Kidney (tissue), 14 donors: ENCODE data around the gene C17orf107. TPM values are rescaled to one million over a fixed set of nuclear protein-coding genes. Genes with fewer than 3 reads are reported as not detected.

Experiments
- DNase-seq, 5 donors: peaks; one replicate each; pipeline ENCODE4 v3.0.0-alpha.2; 2013 to 2020
- FAIRE-seq: peaks from 2 replicates; lab custom pipeline; 2012; peaks lifted over from hg19 to GRCh38; lab: Jason Lieb, UNC
- H3K27ac ChIP-seq, 2 donors: one replicate each; pipeline ENCODE4 v1.7.0; 2013; ENCODE audit warnings: low read depth in 2 of 2, low read length in 2 of 2, inconsistent platforms in 1 of 2
- H3K27me3 ChIP-seq: one replicate; pipeline ENCODE4 v1.7.1; 2013; ENCODE audit warnings: low read length, inconsistent platforms; ENCODE audit not compliant: control insufficient read depth, insufficient read depth
- H3K36me3 ChIP-seq, 3 donors: one replicate each; pipeline versions ENCODE4 v1.7.0 to v1.7.1; 2013; ENCODE audit warnings: low read length in 3 of 3, control low read depth in 1 of 3, inconsistent platforms in 1 of 3; ENCODE audit not compliant: insufficient read depth in 3 of 3, control insufficient read depth in 2 of 3
- H3K4me1 ChIP-seq, 3 donors: one replicate each; pipeline versions ENCODE4 v1.7.0 to v1.7.1; 2013; ENCODE audit warnings: low read length in 3 of 3, inconsistent platforms in 1 of 3, low read depth in 1 of 3; ENCODE audit not compliant: control insufficient read depth in 2 of 3, insufficient read depth in 2 of 3
- H3K4me3 ChIP-seq, 3 donors: one replicate each; pipeline versions ENCODE4 v1.7.0 to v1.8.1; 2013; ENCODE audit warnings: low read length in 3 of 3, control low read depth in 1 of 3, inconsistent platforms in 1 of 3
- H3K9ac ChIP-seq, 3 donors: one replicate each; pipeline versions ENCODE4 v1.7.0 to v1.7.1; 2013; ENCODE audit warnings: low read length in 3 of 3, control low read depth in 1 of 3, inconsistent platforms in 1 of 3
- H3K9me3 ChIP-seq, 3 donors: one replicate each; pipeline versions ENCODE4 v1.7.0 to v1.7.1; 2013; ENCODE audit warnings: low read length in 3 of 3, control low read depth in 1 of 3, inconsistent platforms in 1 of 3; ENCODE audit not compliant: control insufficient read depth in 2 of 3, insufficient read depth in 1 of 3
- CTCF ChIP-seq: IDR thresholded peaks from 3 replicates; pipeline ENCODE4 v1.5.1; 2012; ENCODE audit warnings: mild to moderate bottlenecking, moderate library complexity, borderline replicate concordance; ENCODE audit not compliant: insufficient read depth; ENCODE audit errors: extremely low read depth
- intact Hi-C: fragments of 100-400 bp; cut with DNase I; formaldehyde crosslinking; loops from one replicate; pipeline ENCODE4 v1.11.1; 2022
- polyA plus RNA-seq: library from polyadenylated mRNA; stranded (reverse); fragments of 350-450 nt; fragmentation: Illumina TruSeq; extraction: RNeasy Lipid Tissue Mini Kit (QIAGEN cat#74804); gene quantifications from one replicate; pipeline ENCODE4 v1.2.3, GENCODE V29; 2014; ENCODE audit warnings: low read depth, low replicate concordance; ENCODE audit not compliant: insufficient read depth
- total RNA-seq: library from RNA; stranded (reverse); fragmentation: NEBNext Ultra II Directional; extraction: Animal tissue kit (Norgen Biotek cat#: 25700); gene quantifications from one replicate; pipeline ENCODE4 v1.2.1, GENCODE V29; 2021
- donor health status: control.
- donor health status: control.
- donor health status: control.
- donor health status: control.
- donor health status: control.
- donor health status: DM: yes; HTN: yes; CAD: no.
- donor health status: Normal renal cell carcinoma (clear cell type).

The C17orf107 gene
- total and polyA plus RNA-seq, 2 donors from 2014 or later, result 2.5 to 4.4 TPM

GRCh38 chr17:4852567-4853207, 46.6 kb upstream of the C17orf107 start:
- H3K9me3 ChIP-seq, result no peaks in the 10 kb centered on the region
- DNase-seq (peak in 1 of 5 donors; percentile 35), FAIRE-seq (no peak)
- H3K4me1 ChIP-seq, result peaks cover 0 to 17% (median 9%) of the 10 kb centered on the region in 3 donors
- H3K4me3 ChIP-seq, result no peak overlapping the region
- no peak for TF ChIP-seq CTCF
- no peak overlapping the region for H3K9ac ChIP-seq
- no peaks in the 10 kb centered on the region for H3K36me3 ChIP-seq
- intact Hi-C loops, result no loop called here
- H3K27me3 ChIP-seq, result no peaks in the 10 kb centered on the region
- H3K27ac ChIP-seq, result no peak overlapping the region

GRCh38 chr17:4853208-4853671, 46.1 kb upstream of the C17orf107 start:
- FAIRE-seq (no peak), DNase-seq (no peak)
- H3K36me3 ChIP-seq, result no peaks in the 10 kb centered on the region
- no peak overlapping the region for H3K27ac ChIP-seq
- H3K9ac ChIP-seq, result no peak overlapping the region
- intact Hi-C loops, result no loop called here
- no peaks in the 10 kb centered on the region for H3K9me3 ChIP-seq
- no peak overlapping the region for H3K4me3 ChIP-seq
- no peak for TF ChIP-seq CTCF
- H3K27me3 ChIP-seq, result no peaks in the 10 kb centered on the region
- H3K4me1 ChIP-seq, result peaks cover 0 to 20% (median 9%) of the 10 kb centered on the region in 3 donors

- no peak for TF ChIP-seq CTCF
- DNase-seq, result peak in 3 of 5 donors; percentile 29 to 50 (median 34)
- H3K4me3 ChIP-seq, result no peak overlapping the region
- FAIRE-seq, result no peak
- H3K9ac ChIP-seq, result no peak overlapping the region
- H3K36me3 ChIP-seq, result no peaks in the 10 kb centered on the region
- peaks cover 0 to 21% (median 12%) of the 10 kb centered on the region in 3 donors for H3K4me1 ChIP-seq
- no peaks in the 10 kb centered on the region for H3K27me3 ChIP-seq
- intact Hi-C loops, result no loop called here
- H3K9me3 ChIP-seq, result no peaks in the 10 kb centered on the region
- H3K27ac ChIP-seq, result no peak overlapping the region
Observed at GRCh38 chr17:4854111-4854681, 45.1 kb upstream of the C17orf107 start.
